K562 (cell line): ENCODE data around the gene PAFAH1B1. TPM values are rescaled to one million over a fixed set of nuclear protein-coding genes. Genes with fewer than 3 reads are reported as not detected.

Experiments
- ATAC-seq: fragments of 200-7000 bp; cut with Tn5 transposase; 3 replicates; pipeline ENCODE4 v1.9.1; 2020; ENCODE audit warnings: moderate library complexity
- BruUV-seq: library from RNA; stranded (reverse); fragments of 400-500 nt; replicated peaks from 2 replicates; lab custom pipeline; 2021; lab: Mats Ljungman, UMichigan
- CTCF ChIA-PET: fragments of 300-600 bp; formaldehyde crosslinking; extraction: SDS; loops from one replicate; lab custom pipeline; 2021; ENCODE audit warnings: low intra/inter-chr PET ratio; lab: Yijun Ruan, JAX
- POLR2A ChIA-PET: fragments of 300-600, 350-650 bp; sonication (Branson Sonifier 250); formaldehyde crosslinking; extraction: SDS; loops from one replicate; lab custom pipeline; 2021; ENCODE audit warnings: antibody characterized with exemption, inconsistent platforms; lab: Yijun Ruan, JAX
- DNase-seq, 4 experiments: peaks; one replicate each; pipeline versions ENCODE4 v3.0.0 to v3.0.0-alpha.2; 2011 to 2018; ENCODE audit warnings: low spot score in 3 of 4, mixed read lengths in 3 of 4; ENCODE audit errors: extremely low read depth in 1 of 4
- FAIRE-seq: peaks from 2 replicates; lab custom pipeline; 2011; peaks lifted over from hg19 to GRCh38; lab: Jason Lieb, UNC
- H2AFZ ChIP-seq: 2 replicates; pipeline ENCODE4 v1.6.0; 2011; ENCODE audit warnings: low read depth, low read length, control low read depth, inconsistent platforms
- H3K27ac ChIP-seq: fragments of 200-600 bp; 3 replicates; pipeline ENCODE4 v1.8.0; 2011; ENCODE audit warnings: low read depth, mild to moderate bottlenecking, control low read depth, inconsistent platforms, low read length, moderate library complexity, mixed read lengths; ENCODE audit errors: extremely low read depth
- H3K27me3 ChIP-seq, 2 experiments: fragments of 300-600 bp in 1 of 2; 2 replicates in 1 of 2; 3 replicates in 1 of 2; pipeline versions ENCODE4 v1.6.0 to v1.8.0; 2011; ENCODE audit warnings: inconsistent platforms in 2 of 2, low read length in 2 of 2, mild to moderate bottlenecking in 1 of 2, mixed read lengths in 1 of 2, moderate library complexity in 1 of 2; ENCODE audit not compliant: control insufficient read depth in 2 of 2, insufficient read depth in 2 of 2
- H3K36me3 ChIP-seq: fragments of 300-600 bp; 3 replicates; pipeline ENCODE4 v1.8.0; 2011; ENCODE audit warnings: mild to moderate bottlenecking, low read length, inconsistent platforms; ENCODE audit not compliant: control insufficient read depth, insufficient read depth
- H3K4me1 ChIP-seq, 2 experiments: fragments of 200-600 bp in 1 of 2; replicated peaks in 1 of 2; 2 replicates in 1 of 2; 3 replicates in 1 of 2; pipeline versions ENCODE4 v1.5.1 to v1.8.0; 2011; ENCODE audit warnings: inconsistent platforms in 2 of 2, low read length in 2 of 2, mild to moderate bottlenecking in 1 of 2, mixed read lengths in 1 of 2, moderate library complexity in 1 of 2; ENCODE audit not compliant: control insufficient read depth in 2 of 2, insufficient read depth in 2 of 2
- H3K4me2 ChIP-seq: 2 replicates; pipeline ENCODE4 v1.6.1; 2011; ENCODE audit warnings: low read length, control low read depth, inconsistent platforms, mixed read lengths; ENCODE audit not compliant: insufficient read depth
- H3K4me3 ChIP-seq: fragments of 200-600 bp; sonication (generic), shearing (Covaris generic); 2 replicates; pipeline ENCODE4 v1.5.1; 2016; ENCODE audit warnings: control low read depth, inconsistent platforms
- H3K79me2 ChIP-seq: fragments of 200-600 bp; 3 replicates; pipeline ENCODE4 v1.8.0; 2011; ENCODE audit warnings: low read length, inconsistent platforms; ENCODE audit not compliant: control insufficient read depth, insufficient read depth
- H3K9ac ChIP-seq, 2 experiments: 2 replicates each; pipeline versions ENCODE4 v1.6.0 to v1.6.1; 2011; ENCODE audit warnings: low read depth in 2 of 2, low read length in 2 of 2, control low read depth in 1 of 2, inconsistent platforms in 1 of 2, mild to moderate bottlenecking in 1 of 2, mixed read lengths in 1 of 2; ENCODE audit not compliant: insufficient read depth in 1 of 2
- H3K9me1 ChIP-seq: one replicate; pipeline ENCODE4 v1.6.0; 2011; ENCODE audit warnings: inconsistent platforms, mild to moderate bottlenecking, low read length, moderate library complexity; ENCODE audit not compliant: control insufficient read depth, insufficient read depth
- H3K9me3 ChIP-seq: replicated peaks from 2 replicates; pipeline ENCODE4 v1.5.1; 2011; ENCODE audit warnings: low read depth, low read length, inconsistent platforms; ENCODE audit not compliant: control insufficient read depth, insufficient read depth
- H4K20me1 ChIP-seq: replicated peaks from 2 replicates; pipeline ENCODE4 v1.6.1; 2011; ENCODE audit warnings: low read length, inconsistent platforms, mixed read lengths; ENCODE audit not compliant: control insufficient read depth, insufficient read depth
- SP1 ChIP-seq: sonication (generic); formaldehyde crosslinking; IDR thresholded peaks from 2 replicates; pipeline ENCODE4 v1.8.1; 2022; ENCODE audit warnings: mild to moderate bottlenecking, missing genetic modification reagents
- ZNF384 ChIP-seq: IDR thresholded peaks from 2 replicates; pipeline ENCODE4 v1.6.1; 2012; ENCODE audit warnings: low read depth, low read length, improper control_type of control experiment
- ZNF507 ChIP-seq: conservative IDR thresholded peaks from 2 replicates; pipeline ENCODE4 v1.6.1; 2017; ENCODE audit warnings: missing genetic modification characterization, missing compliant biosample characterization
- WGBS: fragments of 100-300 bp; shearing (Covaris generic); methylation state at CpG from one replicate; pipeline ENCODE4 v1.1.6; 2016; ENCODE audit warnings: low coverage, mixed read lengths; ENCODE audit not compliant: insufficient coverage; ENCODE audit errors: missing lambda C conversion rate; 5-methylcytosine and 5-hydroxymethylcytosine counted together
- in situ Hi-C: fragments of 300-500 bp; cut with MboI; formaldehyde crosslinking; loops from 4 replicates; pipeline ENCODE4 v1.15.0; 2018; ENCODE audit warnings: inconsistent platforms, mixed read lengths
- intact Hi-C: fragments of 100-400 bp; cut with micrococcal nuclease; formaldehyde crosslinking; loops from 2 replicates; pipeline ENCODE4 v1.14.2; 2022
- polyA plus RNA-seq, 8 experiments: library from polyadenylated mRNA; depleted of rRNA in 4 of 8; stranded (reverse) in 5 of 8; unstranded in 3 of 8; fragments of >200 nt; fragmentation: Nextera tagmentation in 2 of 8; fragmentation: Illumina TruSeq in 1 of 8; extraction: Ambion mirVana in 2 of 8; extraction: Trizol in 1 of 8; gene quantifications; 2 replicates each; pipeline versions ENCODE4 v1.2.1 to v1.2.3, GENCODE V29; 2011 to 2014; ENCODE audit warnings: inconsistent platforms in 1 of 8, missing spikeins in 1 of 8
- total RNA-seq, 7 experiments: library from RNA; depleted of rRNA in 6 of 7; stranded (reverse); fragments of >200 nt in 6 of 7; fragmentation: Illumina TruSeq in 2 of 7; extraction: Trizol in 2 of 7; gene quantifications; 2 replicates each; pipeline versions ENCODE4 v1.2.1 to v1.2.3, GENCODE V29; 2011 to 2021; ENCODE audit warnings: low replicate concordance in 1 of 7

PAFAH1B1 gene
- total and polyA plus RNA-seq, 9 of the 15 experiments (the other 6 are each of a cell fraction or from before 2014, with no cell fraction given), result 23.3 to 66.4 (median 40.2) TPM

GRCh38 chr17:2594722-2595599 lies 1.5 kb downstream of the PAFAH1B1 start:
- Histone ChIP-seq H2AFZ (peak overlapping the region; percentile 68; the same call in 1 of the 2 replicates), H3K27me3 (no peaks in the 10 kb centered on the region)
- in situ Hi-C loops, result no loop called here
- peak; percentile 3; the same call in 1 of the 3 replicates for ATAC-seq
- TF ChIP-seq ZNF507, result no peak
- peak; percentile 34; the same call in 1 of the 2 replicates for TF ChIP-seq ZNF384
- TF ChIP-seq SP1 (CRISPR knock-in tag), result peak; percentile 32; the same call in 1 of the 2 replicates
- TF ChIP-seq, all 486 proteins: peak for 2
- H4K20me1 ChIP-seq, result peaks cover 13% of the 10 kb centered on the region; the same call in 1 of the 2 replicates
- H3K36me3 ChIP-seq, result no peaks in the 10 kb centered on the region
- peak overlapping the region; percentile 97 for H3K4me2 ChIP-seq
- ChIA-PET CTCF (no interaction called here), POLR2A (interaction anchor here (1.3 to 2.2 kb wide), 2 partner anchors 9 to 84 kb away, joined by 5 to 9 read pairs; partner anchors contain the start of gene METTL16)
- no peaks in the 10 kb centered on the region for H3K9me1 ChIP-seq
- H3K9me3 ChIP-seq, result no peaks in the 10 kb centered on the region
- H3K27ac ChIP-seq, result peak overlapping the region; percentile 92
- H3K4me3 ChIP-seq, result peak overlapping the region; percentile 96
- 0% methylated on average over 12 of the region's 16 CpGs for WGBS
- FAIRE-seq, result no peak
- H3K4me1 ChIP-seq, result peaks cover 5 to 12% of the 10 kb centered on the region in 2 experiments; a peak in 4 of 5 replicates
- DNase-seq, result peak in 1 of 4 experiments; percentile 10
- TSS peak; percentile 57 for BruUV-seq
- peaks cover 60% of the 10 kb centered on the region for H3K79me2 ChIP-seq
- H3K9ac ChIP-seq, result peak overlapping the region; percentile 87 to 95
- intact Hi-C loops, result loop anchor here (10.0 kb wide), 1 partner anchor 80 kb away; no protein-coding TSS in a partner anchor
